ENCODE data around the gene CST5. TPM values are rescaled to one million over a fixed set of nuclear protein-coding genes. Genes with fewer than 3 reads are reported as not detected.

Gene CST5
- total and polyA plus RNA-seq, 4 donors = not detected

- H3K4me3 ChIP-seq (ENCODE audit: low read depth in 1 of 3, low read length in 3 of 3) = no peak overlapping the region
- H3K9me3 ChIP-seq (ENCODE audit: control insufficient read depth in 4 of 4, low read length in 3 of 4) = no peaks in the 10 kb centered on the region
- H3K4me1 ChIP-seq (ENCODE audit: control insufficient read depth in 4 of 4, insufficient read depth in 4 of 4, low read length in 3 of 4) = peaks cover 0 to 8% (median 3%) of the 10 kb centered on the region in 4 donors
- H3K27me3 ChIP-seq (ENCODE audit: control insufficient read depth in 4 of 4, insufficient read depth in 4 of 4, low read length in 3 of 4) = peaks cover 0 to 5% (median 1%) of the 10 kb centered on the region in 4 donors
- no peak overlapping the region for H3K9ac ChIP-seq (ENCODE audit: low read depth in 1 of 2, low read length in 2 of 2)
- TF ChIP-seq FOXA2 (IDR thresholded peaks at IDR 0.05) (no peak), MAX (IDR thresholded peaks at IDR 0.05) (no peak), GABPA (IDR thresholded peaks at IDR 0.05 in 1 of 2, conservative IDR thresholded peaks at IDR 0.05 in 1 of 2) (no peak), ZBTB33 (IDR thresholded peaks at IDR 0.05) (no peak), FOXA1 (IDR thresholded peaks at IDR 0.05) (no peak), YY1 (IDR thresholded peaks at IDR 0.05) (no peak), NR2F2 (IDR thresholded peaks at IDR 0.05) (no peak), RXRA (IDR thresholded peaks at IDR 0.05) (no peak), HNF4A (conservative IDR thresholded peaks at IDR 0.05) (no peak), HNF4G (IDR thresholded peaks at IDR 0.05) (no peak), CTCF (IDR thresholded peaks at IDR 0.05; ENCODE audit: low read depth, low read length, missing input control) (no peak), TAF1 (conservative IDR thresholded peaks at IDR 0.05) (no peak), ATF3 (IDR thresholded peaks at IDR 0.05) (no peak)
- H3K27ac ChIP-seq (ENCODE audit: low read depth in 1 of 2, low read length in 2 of 2) = no peak overlapping the region
- 85% methylated on average over 6 of the region's 6 CpGs for WGBS
- H3K36me3 ChIP-seq (ENCODE audit: control insufficient read depth in 4 of 4, insufficient read depth in 3 of 4, low read depth in 1 of 4, low read length in 3 of 4) = no peaks in the 10 kb centered on the region
- DNase-seq (ENCODE audit: low spot score) = no peak
Measured at GRCh38 chr20:23875606-23876237, 3.8 kb downstream of the CST5 start.

- Histone ChIP-seq H3K4me3 (ENCODE audit: low read depth in 1 of 3, low read length in 3 of 3) (no peak overlapping the region), H3K36me3 (ENCODE audit: control insufficient read depth in 4 of 4, insufficient read depth in 3 of 4, low read depth in 1 of 4, low read length in 3 of 4) (no peaks in the 10 kb centered on the region), H3K9ac (ENCODE audit: low read depth in 1 of 2, low read length in 2 of 2) (no peak overlapping the region), H3K27me3 (ENCODE audit: control insufficient read depth in 4 of 4, insufficient read depth in 4 of 4, low read length in 3 of 4) (peaks cover 0 to 5% (median 1%) of the 10 kb centered on the region in 4 donors), H3K9me3 (ENCODE audit: control insufficient read depth in 4 of 4, low read length in 3 of 4) (no peaks in the 10 kb centered on the region), H3K27ac (ENCODE audit: low read depth in 1 of 2, low read length in 2 of 2) (no peak overlapping the region), H3K4me1 (ENCODE audit: control insufficient read depth in 4 of 4, insufficient read depth in 4 of 4, low read length in 3 of 4) (peaks cover 0 to 1% (median under 1%) of the 10 kb centered on the region in 4 donors)
- DNase-seq (ENCODE audit: low spot score) = no peak
- TF ChIP-seq ATF3 (IDR thresholded peaks at IDR 0.05) = no peak
- TF ChIP-seq SP1 (IDR thresholded peaks at IDR 0.05) = no peak
- TF ChIP-seq FOXA2 (IDR thresholded peaks at IDR 0.05) = no peak
- no peak for TF ChIP-seq RXRA (IDR thresholded peaks at IDR 0.05)
- no peak for TF ChIP-seq HNF4G (IDR thresholded peaks at IDR 0.05)
- no peak for TF ChIP-seq YY1 (IDR thresholded peaks at IDR 0.05)
- TF ChIP-seq NR2F2 (IDR thresholded peaks at IDR 0.05) = no peak
- TF ChIP-seq FOXA1 (IDR thresholded peaks at IDR 0.05) = no peak
- no peak for TF ChIP-seq TAF1 (conservative IDR thresholded peaks at IDR 0.05)
- TF ChIP-seq CTCF (IDR thresholded peaks at IDR 0.05; ENCODE audit: low read depth, low read length, missing input control) = no peak
- TF ChIP-seq JUND (IDR thresholded peaks at IDR 0.05) = no peak
- TF ChIP-seq GABPA (IDR thresholded peaks at IDR 0.05 in 1 of 2, conservative IDR thresholded peaks at IDR 0.05 in 1 of 2) = no peak
- WGBS = 70% methylated on average over 5 of the region's 5 CpGs
Measured at GRCh38 chr20:23874747-23875146, 4.8 kb downstream of the CST5 start.
